Stomach (tissue), 4 donors: ENCODE measurements around the gene EPHB4.

Experiments
- CTCF ChIP-seq, 7 experiments: fragments of 450-650 bp in 4 of 7; fragments of 200-600 bp in 3 of 7; sonication (generic) in 3 of 7; IDR thresholded peaks; one replicate each; pipeline ENCODE4 v1.5.1; 2016 to 2019; ENCODE audit warnings: antibody characterized with exemption in 7 of 7, control low read depth in 2 of 7, mild to moderate bottlenecking in 1 of 7
- POLR2A ChIP-seq, 4 donors: fragments of 450-650 bp; IDR thresholded peaks; one replicate each; pipeline ENCODE4 v1.6.1; 2016; ENCODE audit warnings: antibody characterized with exemption in 4 of 4, control low read depth in 2 of 4, mild to moderate bottlenecking in 1 of 4, moderate library complexity in 1 of 4
- POLR2AphosphoS5 ChIP-seq, 3 donors: sonication (generic); formaldehyde crosslinking; IDR thresholded peaks; one replicate each; pipeline ENCODE4 v1.6.1; 2016; ENCODE audit warnings: antibody characterized with exemption in 3 of 3

GRCh38 chr7:100837099-100837836 lies 9.9 kb upstream of the EPHB4 start:
- TF ChIP-seq CTCF (IDR thresholded peaks at IDR 0.05) (no peak), POLR2AphosphoS5 (IDR thresholded peaks at IDR 0.05) (peak; percentile 76 to 95 (median 78)), POLR2A (IDR thresholded peaks at IDR 0.05) (no peak)
